T-helper 1 cell treated with Interleukin-12 subunit alpha and Interleukin-12 subunit beta and Interleukin-4 antibody, amounts not matched to agents 30 μg/mL and 1 μg/mL, for 36 hours (primary cell): ENCODE data around the gene PHPT1.
A peak's percentile ranks its signal among the peaks of the same experiment; 100 is the strongest.
"Not testable (repeated sequence)": the region's sequence is repeated elsewhere in the genome, so short reads cannot be mapped to it uniquely, and the experiment has no call there.

Experiments
- H3K27ac Mint-ChIP-seq: one replicate; pipeline ENCODE4 v1.8.0; 2021; ENCODE audit warnings: mild to moderate bottlenecking, mixed read lengths
- H3K27me3 Mint-ChIP-seq: one replicate; pipeline ENCODE4 v1.8.0; 2021; ENCODE audit warnings: low read depth, mixed read lengths
- H3K36me3 Mint-ChIP-seq: one replicate; pipeline ENCODE4 v1.8.0; 2021; ENCODE audit warnings: low read depth, mixed read lengths
- H3K4me1 Mint-ChIP-seq: one replicate; pipeline ENCODE4 v1.8.0; 2021; ENCODE audit warnings: low read depth, mixed read lengths
- H3K4me3 Mint-ChIP-seq: one replicate; pipeline ENCODE4 v1.8.0; 2021; ENCODE audit warnings: mild to moderate bottlenecking, moderate library complexity, mixed read lengths
- H3K9me3 Mint-ChIP-seq: one replicate; pipeline ENCODE4 v1.8.0; 2021; ENCODE audit warnings: mixed read lengths

The PHPT1 gene

DNA sequence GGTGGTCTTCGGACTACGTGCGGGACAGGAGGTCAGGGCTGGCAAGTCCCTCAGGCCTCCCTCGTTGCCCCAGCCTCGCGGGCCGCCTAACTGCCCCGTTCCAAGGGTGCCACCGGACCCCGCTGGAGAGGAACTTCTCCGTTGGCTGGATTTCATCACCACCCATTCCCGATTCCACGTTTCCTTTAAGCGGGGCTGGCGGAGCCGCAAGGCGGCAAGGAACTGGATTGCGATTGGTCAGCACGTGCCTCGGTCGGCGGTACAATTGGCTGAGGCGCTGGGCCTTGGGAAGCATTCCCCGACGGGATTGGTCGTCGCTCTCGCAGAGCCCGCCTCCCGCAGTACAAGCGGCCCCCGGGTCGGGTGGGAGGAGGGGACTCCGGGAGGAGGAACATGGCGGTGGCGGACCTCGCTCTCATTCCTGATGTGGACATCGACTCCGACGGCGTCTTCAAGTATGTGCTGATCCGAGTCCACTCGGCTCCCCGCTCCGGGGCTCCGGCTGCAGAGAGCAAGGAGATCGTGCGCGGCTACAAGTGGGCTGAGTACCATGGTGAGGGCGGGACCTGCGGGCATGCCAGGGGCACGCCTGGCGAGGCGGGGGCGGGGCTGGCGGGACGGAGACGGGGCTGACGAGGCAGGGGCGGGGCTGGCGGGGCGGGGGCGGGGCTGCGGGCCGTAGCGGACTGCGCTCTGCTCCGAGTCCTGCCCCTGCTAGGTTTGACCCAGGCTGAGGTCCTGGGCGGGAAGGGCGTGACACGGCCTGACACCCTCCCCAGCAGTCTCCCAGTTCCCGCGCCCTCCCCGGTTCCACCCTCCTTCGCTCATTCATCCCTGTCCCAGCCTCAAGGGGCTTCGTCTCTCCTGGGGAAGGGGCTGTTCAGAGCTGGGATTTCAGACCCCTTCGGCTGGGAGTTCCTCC lies at the start of gene PHPT1:
Gene PHPT1, plus strand, starts transcription at position 372 of the 922 bp plus-strand sequence. Its CDS starts 22 bp downstream, at position 394.
- no peaks in the 10 kb centered on the region for H3K9me3 Mint-ChIP-seq
- H3K27me3 Mint-ChIP-seq, result peaks cover 10% of the 10 kb centered on the region
- peaks cover 7% of the 10 kb centered on the region for H3K4me1 Mint-ChIP-seq
- H3K4me3 Mint-ChIP-seq, result peak within 1 kb of the TSS; percentile 94
- peak within 1 kb of the TSS; percentile 92 for H3K27ac Mint-ChIP-seq
- H3K36me3 Mint-ChIP-seq, result peaks cover 5% of the 10 kb centered on the region

DNA sequence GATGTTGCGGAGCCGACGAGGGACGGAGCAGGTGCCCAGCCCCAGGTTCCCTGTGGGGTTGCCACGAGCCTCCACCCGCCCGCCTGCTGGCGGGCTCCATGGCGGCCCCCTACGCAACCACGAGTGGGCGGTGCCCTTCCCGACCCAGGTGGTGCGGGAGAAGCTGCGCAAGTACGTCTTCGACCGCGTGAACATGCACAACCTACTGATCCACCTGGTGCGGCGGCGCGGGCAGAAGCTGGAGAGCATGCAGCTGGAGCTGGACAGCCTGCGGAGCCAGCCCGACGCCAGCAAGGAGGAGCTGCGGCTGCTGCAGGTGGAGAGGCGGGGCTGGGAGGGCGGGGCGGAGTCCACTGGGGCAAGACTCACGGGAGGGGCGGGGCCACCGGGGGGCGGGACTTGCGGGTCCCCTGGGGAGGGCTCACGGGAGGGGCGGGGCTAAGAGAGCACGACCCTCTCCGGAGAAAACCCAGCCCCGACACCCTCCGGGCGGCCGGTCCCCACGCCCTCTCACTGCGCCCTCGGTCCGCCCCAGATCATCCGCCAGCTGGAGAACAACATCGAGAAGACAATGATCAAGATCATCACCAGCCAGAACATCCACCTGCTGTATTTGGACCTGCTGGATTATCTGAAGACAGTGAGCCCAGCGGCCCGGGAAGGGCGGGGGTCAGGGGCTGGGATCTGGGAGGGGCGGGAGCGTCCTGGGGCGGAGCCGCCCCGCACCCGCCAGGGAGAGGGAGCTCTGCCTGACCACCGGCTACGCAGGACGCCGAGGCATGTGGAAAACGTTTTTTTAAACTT lies 49.2 kb upstream of the PHPT1 start:
- Mint-ChIP-seq H3K27ac (no peak overlapping the region), H3K4me1 (peaks cover 10% of the 10 kb centered on the region), H3K9me3 (no peaks in the 10 kb centered on the region), H3K36me3 (no peaks in the 10 kb centered on the region), H3K4me3 (peak overlapping the region; percentile 81), H3K27me3 (peaks cover 32% of the 10 kb centered on the region)

DNA sequence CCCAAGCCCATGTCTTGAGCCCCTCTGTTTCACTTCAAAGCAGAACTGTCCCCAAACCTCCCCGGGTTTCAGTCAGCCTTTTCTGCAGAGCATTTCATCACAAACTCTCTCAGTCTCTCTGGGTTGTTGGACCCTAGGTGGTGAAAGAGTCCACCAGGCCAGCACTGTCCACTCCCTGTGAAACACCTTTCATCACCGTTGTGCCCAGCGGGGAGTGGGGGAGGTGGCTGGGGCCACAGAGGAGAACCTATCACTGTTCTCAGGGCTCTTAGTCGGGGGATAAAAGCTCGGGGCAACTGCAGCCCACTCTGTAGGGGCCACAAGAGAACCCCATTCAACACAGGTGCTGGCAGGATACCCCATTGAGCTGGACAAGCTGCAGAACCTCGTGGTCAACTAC lies 46.9 kb upstream of the PHPT1 start:
- H3K4me3 Mint-ChIP-seq, result no peak overlapping the region

DNA sequence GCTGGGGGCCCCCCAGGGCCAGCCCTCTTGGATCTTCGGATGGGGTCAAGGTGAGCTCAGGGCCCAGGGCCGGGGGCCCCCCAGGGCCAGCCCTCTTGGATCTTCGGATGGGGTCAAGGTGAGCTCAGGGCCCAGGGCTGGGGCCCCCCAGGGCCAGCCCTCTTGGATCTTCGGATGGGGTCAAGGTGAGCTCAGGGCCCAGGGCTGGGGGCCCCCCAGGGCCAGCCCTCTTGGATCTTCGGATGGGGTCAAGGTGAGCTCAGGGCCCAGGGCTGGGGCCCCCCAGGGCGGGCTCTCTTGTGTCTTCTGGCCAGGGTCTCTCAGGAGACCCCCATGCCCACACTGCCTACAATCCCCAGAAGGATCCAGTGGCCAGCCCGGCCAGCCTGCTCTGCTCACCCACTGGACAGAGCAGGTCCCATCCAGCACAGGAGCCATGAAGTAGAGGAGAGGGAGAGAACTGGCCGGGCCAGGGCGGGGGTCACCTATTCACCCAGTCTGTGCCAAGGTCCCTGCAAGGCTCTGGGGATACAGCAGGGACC lies 46.1 kb upstream of the PHPT1 start:
- not testable (repeated sequence) for H3K4me3 Mint-ChIP-seq, H3K9me3 Mint-ChIP-seq, H3K36me3 Mint-ChIP-seq, H3K27ac Mint-ChIP-seq
- peaks cover 17% of the 10 kb centered on the region for H3K4me1 Mint-ChIP-seq
- peaks cover 11% of the 10 kb centered on the region for H3K27me3 Mint-ChIP-seq

More for the DNA sequence above, 46.9 kb upstream of the PHPT1 start:
- H3K9me3 Mint-ChIP-seq, result no peaks in the 10 kb centered on the region
- peaks cover 17% of the 10 kb centered on the region for H3K4me1 Mint-ChIP-seq
- peaks cover 15% of the 10 kb centered on the region for H3K27me3 Mint-ChIP-seq
- H3K36me3 Mint-ChIP-seq, result peaks cover 1% of the 10 kb centered on the region
- no peak overlapping the region for H3K27ac Mint-ChIP-seq

DNA sequence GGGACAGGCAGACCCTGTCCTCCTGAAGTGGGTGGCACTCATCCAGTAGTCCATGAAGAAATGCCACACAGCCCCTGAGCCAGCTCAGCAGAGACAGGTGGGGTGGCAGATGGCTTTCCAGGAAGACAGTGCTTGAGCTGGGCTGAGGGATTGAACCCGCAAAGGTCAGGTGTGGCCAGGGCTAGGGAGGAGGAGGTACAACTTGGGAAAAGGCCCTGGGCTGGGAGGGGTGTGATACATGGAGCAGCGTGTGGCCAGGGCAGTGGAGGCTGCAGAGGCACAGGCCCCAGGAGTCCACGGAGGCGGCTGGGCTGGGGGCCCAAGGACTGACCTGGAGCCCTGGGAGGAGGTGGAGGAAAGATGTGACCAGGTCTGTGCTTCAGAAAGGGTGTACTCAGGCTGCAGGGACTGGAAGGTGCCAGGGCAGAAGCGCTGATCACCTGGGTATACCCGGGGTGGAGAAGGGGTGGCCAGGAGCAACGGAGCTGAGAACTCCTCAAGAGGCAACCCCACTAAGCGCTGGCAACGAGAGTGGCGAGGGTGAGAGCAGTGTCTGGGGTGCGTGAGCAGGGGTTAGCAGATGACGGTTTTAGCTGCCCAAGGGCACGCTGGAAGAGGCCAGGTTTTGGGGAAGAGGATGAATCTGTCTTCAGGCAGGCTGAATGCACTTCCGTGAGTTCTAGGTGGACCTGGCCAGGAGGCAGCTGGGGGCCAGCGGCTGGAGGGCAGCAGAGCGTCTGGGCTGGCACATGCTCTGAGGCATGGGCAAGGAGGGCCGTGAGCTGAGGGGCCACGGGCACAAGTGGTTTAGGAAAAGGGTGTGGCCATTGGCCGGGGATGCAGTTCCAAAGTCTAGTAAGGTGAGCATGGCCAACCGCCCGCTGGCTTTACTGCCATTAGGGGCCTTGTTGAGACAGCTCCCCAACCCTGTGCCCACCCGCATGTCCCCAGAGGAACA lies 45.4 kb upstream of the PHPT1 start:
- H3K9me3 Mint-ChIP-seq, result no peaks in the 10 kb centered on the region
- H3K4me1 Mint-ChIP-seq, result peaks cover 18% of the 10 kb centered on the region
- H3K27me3 Mint-ChIP-seq, result peaks cover 11% of the 10 kb centered on the region
- H3K4me3 Mint-ChIP-seq, result no peak overlapping the region
- H3K27ac Mint-ChIP-seq, result no peak overlapping the region
- peaks cover 3% of the 10 kb centered on the region for H3K36me3 Mint-ChIP-seq

DNA sequence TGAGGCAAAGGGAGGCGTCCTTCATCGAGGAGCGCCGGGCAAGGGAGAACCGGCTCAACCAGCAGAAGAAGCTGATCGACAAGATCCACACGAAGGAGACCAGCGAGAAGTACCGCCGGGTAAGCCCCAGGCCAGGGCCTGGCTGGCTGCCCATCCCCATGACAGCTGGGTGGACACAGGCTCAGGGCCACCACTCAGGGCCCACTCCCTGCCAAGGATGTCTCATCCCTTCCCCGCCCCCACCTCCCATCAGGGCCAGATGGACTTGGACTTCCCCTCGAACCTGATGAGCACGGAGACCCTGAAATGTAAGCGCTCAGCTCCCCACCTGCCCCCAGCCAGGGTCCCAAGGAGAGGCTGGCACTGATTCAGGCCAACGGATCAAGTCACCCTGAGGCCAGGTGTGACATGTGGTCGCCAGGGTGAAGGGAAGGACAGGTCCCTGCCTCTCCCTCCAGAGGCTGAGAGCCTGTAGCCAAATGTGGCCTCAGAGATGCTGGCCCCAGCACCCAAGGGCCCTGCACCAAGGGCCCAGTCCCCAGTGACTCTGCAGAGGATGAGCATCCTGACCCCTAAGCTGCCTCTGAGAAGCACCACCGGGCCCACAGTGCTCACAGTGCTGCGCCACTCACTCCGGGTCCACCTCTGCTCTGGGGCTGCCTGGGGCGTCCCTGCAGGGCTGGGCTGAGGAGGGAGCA lies 44.6 kb upstream of the PHPT1 start:
- H3K36me3 Mint-ChIP-seq, result peaks cover 7% of the 10 kb centered on the region
- H3K27ac Mint-ChIP-seq, result no peak overlapping the region
- H3K27me3 Mint-ChIP-seq, result peaks cover 11% of the 10 kb centered on the region
- H3K4me3 Mint-ChIP-seq, result no peak overlapping the region
- H3K4me1 Mint-ChIP-seq, result peaks cover 26% of the 10 kb centered on the region
- H3K9me3 Mint-ChIP-seq, result no peaks in the 10 kb centered on the region

DNA sequence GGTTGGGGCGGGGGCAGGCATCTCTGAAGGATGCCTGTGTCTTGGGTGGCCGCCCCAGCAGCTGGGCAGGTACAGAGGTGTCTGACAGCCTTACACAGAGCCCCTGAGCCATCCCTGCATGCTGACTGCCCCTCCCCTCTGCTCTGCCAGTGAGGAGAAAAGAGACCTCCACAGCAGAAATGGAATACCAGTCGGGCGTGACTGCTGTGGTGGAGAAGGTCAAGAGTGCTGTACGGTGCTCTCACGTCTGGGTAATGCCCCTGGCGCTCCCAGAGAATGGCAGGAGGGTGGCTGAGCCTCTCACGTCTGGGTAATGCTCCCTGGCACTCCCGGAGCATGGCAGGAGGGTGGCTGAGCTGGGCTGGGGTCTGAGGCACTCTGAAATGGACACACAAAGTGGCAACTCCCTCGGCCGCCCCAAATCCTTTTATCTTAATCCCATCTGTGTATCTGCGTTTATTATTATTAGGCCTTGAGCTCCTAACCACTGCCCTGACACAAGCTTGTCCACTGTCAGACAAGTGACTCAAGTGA lies 43.9 kb upstream of the PHPT1 start:
- Mint-ChIP-seq H3K27me3 (peaks cover 8% of the 10 kb centered on the region), H3K4me3 (no peak overlapping the region), H3K27ac (no peak overlapping the region), H3K4me1 (peaks cover 29% of the 10 kb centered on the region), H3K36me3 (peaks cover 12% of the 10 kb centered on the region), H3K9me3 (no peaks in the 10 kb centered on the region)

DNA sequence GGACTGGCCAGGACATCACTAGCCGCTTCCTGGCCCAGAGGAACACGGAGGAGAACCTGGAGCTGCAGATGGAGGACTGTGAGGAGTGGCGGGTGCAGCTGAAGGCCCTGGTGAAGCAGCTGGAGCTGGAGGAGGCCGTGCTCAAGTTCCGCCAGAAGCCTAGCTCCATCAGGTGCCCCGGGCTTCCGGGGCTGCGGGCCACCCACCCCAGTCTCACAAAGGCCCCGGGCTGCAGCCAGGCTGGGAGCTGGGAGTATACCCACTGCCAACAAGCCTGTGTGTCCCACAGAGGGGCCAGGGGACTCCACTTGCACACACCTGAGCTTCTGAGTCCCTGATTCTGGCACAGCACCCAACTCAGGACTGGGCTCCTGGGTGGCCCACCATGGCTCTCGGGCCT lies 43.1 kb upstream of the PHPT1 start:
- Mint-ChIP-seq H3K27me3 (peaks cover 4% of the 10 kb centered on the region), H3K36me3 (peaks cover 14% of the 10 kb centered on the region), H3K9me3 (no peaks in the 10 kb centered on the region), H3K4me1 (peaks cover 25% of the 10 kb centered on the region), H3K27ac (peak overlapping the region; percentile 80), H3K4me3 (peak overlapping the region; percentile 87)

DNA sequence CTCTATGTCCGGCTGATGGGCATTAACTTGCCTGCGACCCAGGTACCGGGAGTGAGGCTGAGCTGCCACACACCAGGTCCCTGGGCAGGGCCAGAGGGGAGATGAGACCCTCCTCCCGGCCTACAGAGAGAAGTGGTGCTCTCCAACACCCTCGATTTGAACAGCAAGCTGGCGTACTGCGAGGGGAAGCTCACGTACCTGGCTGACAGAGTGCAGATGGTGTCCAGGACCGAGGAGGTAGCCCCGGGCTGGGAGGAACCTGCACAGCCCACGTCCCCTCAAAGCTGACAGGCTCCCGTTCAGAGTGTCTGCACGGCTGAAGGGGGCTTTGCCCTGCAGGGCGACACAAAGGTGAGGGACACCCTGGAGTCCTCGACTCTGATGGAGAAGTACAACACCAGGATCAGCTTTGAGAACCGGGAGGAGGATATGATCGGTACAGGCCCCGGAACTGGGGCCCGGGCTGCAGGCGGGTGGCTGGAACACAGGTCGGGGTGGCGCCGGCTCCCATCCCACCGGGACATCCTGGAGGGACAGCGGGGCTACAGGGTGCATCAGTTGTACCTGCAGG lies 42.5 kb upstream of the PHPT1 start:
- peaks cover 22% of the 10 kb centered on the region for H3K4me1 Mint-ChIP-seq
- H3K36me3 Mint-ChIP-seq, result peaks cover 14% of the 10 kb centered on the region
- peaks cover 4% of the 10 kb centered on the region for H3K27me3 Mint-ChIP-seq
- peak overlapping the region; percentile 80 for H3K27ac Mint-ChIP-seq
- H3K9me3 Mint-ChIP-seq, result no peaks in the 10 kb centered on the region
- peak overlapping the region; percentile 87 for H3K4me3 Mint-ChIP-seq

DNA sequence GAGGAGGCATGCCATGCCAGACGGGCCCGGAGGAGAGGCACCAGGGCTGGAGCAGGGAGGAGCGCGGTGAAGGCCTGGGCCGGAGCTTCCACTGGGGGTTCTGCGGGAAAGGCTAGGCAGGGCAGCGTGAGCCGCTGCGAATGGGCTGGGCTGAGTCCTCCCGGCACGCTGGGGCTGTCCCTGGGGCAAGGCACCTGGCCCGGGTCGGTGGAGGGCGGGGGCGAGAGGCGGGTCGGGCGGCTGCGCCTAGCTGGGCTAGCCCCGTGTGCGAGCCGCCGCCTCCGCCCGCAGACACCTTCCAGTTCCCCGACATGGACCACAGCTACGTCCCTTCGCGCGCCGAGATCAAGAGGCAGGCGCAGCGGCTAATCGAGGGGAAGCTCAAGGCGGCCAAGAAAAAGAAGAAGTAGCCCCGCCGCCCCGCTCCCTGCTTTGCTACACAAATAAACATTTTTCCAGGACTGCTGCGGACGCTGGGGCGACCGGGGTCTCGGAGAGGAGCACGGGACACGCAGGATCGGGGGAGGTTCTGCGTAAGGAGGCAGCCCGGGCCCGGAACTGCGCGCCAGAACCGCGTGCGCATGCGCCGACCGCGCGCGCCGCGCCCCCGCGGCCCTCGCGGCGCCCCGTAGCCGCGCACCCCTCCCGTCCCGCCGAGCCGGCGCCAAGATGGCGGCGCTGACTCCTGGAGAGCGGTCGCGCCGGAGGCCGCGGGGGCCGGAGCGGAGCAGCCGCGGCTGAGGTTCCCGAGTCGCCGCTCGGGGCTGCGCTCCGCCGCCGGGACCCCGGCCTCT lies 41.7 kb upstream of the PHPT1 start, which contains the start of gene RABL6:
Gene RABL6, plus strand, starts transcription at position 668 of the 794 bp plus-strand sequence. CDS start 249 bp downstream, outside the sequence.
- peaks cover 23% of the 10 kb centered on the region for H3K4me1 Mint-ChIP-seq
- no peaks in the 10 kb centered on the region for H3K9me3 Mint-ChIP-seq
- H3K27ac Mint-ChIP-seq, result peak within 1 kb of the TSS; percentile 87
- peaks cover 14% of the 10 kb centered on the region for H3K36me3 Mint-ChIP-seq
- no peaks in the 10 kb centered on the region for H3K27me3 Mint-ChIP-seq
- H3K4me3 Mint-ChIP-seq, result peak within 1 kb of the TSS; percentile 87

DNA sequence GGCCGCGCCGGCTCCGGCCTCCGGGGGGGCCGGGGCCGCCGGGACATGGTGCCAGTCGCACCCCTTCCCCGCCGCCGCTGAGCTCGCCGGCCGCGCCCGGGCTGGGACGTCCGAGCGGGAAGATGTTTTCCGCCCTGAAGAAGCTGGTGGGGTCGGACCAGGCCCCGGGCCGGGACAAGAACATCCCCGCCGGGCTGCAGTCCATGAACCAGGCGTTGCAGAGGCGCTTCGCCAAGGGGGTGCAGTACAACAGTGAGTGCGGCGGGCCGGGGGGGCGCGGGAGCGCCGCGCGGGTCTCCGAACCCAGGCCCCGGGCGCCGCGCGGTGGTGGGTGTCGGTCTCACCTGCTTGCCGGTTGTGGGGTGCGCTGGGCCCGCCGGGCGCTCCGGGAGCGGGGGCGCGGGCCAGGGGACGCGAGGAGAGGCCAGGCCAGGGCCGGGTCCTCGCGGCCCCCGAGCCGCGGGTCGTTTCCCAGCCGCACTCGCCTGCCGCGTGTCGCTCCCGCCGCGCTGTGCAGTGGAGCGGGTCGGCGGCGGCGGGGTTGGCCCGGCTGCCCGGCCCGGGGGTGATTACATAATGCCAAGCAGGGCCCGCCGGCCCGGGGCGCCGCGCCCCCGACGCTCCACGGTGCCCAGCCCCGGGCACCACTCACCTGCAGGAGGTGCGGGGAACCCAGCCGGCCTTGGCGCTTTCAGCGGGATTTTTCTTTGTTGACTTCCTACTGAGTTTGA lies 41.0 kb upstream of the PHPT1 start:
- Mint-ChIP-seq H3K27me3 (no peaks in the 10 kb centered on the region), H3K36me3 (peaks cover 21% of the 10 kb centered on the region), H3K4me1 (peaks cover 30% of the 10 kb centered on the region), H3K4me3 (peak overlapping the region; percentile 85), H3K27ac (peak overlapping the region; percentile 71), H3K9me3 (no peaks in the 10 kb centered on the region)

DNA sequence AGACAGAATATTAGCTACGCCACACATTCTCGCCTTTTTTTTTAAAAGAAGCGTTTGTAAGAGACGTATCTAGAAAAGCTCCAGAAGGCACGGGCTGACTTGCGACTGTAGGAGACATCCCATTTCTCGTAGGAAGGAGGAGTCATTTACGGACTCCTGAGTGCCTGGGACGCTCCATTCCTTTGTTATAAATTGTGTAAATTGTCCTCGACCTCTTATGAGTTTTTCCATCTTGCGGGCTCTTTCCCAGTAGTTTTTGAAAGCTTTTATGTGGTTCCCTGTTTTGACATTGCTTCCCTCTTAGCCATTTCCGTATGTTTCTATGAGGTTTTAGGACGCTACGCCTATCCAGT lies 40.4 kb upstream of the PHPT1 start:
- H3K9me3 Mint-ChIP-seq, result no peaks in the 10 kb centered on the region
- no peaks in the 10 kb centered on the region for H3K27me3 Mint-ChIP-seq
- peak overlapping the region; percentile 71 for H3K27ac Mint-ChIP-seq
- H3K36me3 Mint-ChIP-seq, result peaks cover 26% of the 10 kb centered on the region
- peak overlapping the region; percentile 85 for H3K4me3 Mint-ChIP-seq
- peaks cover 35% of the 10 kb centered on the region for H3K4me1 Mint-ChIP-seq
